OCI-LY1 (cell line): ENCODE results near the gene TPM1.

Source experiments
- EZH2 ChIP-seq: fragments of 200-600 bp; sonication (generic), shearing (Covaris generic); IDR thresholded peaks from 2 replicates; pipeline ENCODE4 v1.8.0; 2017; ENCODE audit warnings: borderline replicate concordance, mixed run types, mild to moderate bottlenecking, antibody characterized with exemption, low read length, moderate library complexity, mixed read lengths
- TF ChIP-seq, protein P1 (sequence below): fragments of 200-600 bp; sonication (generic), shearing (Covaris generic); IDR thresholded peaks from 2 replicates; pipeline ENCODE4 v1.5.1; 2017; ENCODE audit warnings: mild to moderate bottlenecking, antibody characterized with exemption, low read length, moderate library complexity, mixed read lengths

DNA sequence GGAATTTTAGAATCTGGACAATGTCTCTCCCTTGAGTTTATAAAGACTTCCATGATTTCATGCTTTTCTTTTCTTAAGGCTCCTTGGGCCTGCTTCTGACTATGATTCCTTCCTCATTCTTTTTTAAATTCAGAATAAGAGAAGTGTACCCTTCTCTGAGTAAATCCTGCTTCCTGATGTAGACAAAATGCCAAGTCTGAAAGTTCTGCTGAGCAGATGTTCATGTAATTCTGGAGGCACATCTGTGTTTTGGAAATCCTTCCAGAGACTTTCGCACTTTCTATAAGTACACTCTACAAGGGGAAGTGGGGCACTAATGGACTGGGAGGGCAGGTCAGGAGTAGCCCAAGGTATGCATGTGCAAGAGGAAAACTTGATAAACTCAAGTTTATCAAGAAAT, 24.8 kb downstream of the TPM1 start:
- TF ChIP-seq, protein P1, sequence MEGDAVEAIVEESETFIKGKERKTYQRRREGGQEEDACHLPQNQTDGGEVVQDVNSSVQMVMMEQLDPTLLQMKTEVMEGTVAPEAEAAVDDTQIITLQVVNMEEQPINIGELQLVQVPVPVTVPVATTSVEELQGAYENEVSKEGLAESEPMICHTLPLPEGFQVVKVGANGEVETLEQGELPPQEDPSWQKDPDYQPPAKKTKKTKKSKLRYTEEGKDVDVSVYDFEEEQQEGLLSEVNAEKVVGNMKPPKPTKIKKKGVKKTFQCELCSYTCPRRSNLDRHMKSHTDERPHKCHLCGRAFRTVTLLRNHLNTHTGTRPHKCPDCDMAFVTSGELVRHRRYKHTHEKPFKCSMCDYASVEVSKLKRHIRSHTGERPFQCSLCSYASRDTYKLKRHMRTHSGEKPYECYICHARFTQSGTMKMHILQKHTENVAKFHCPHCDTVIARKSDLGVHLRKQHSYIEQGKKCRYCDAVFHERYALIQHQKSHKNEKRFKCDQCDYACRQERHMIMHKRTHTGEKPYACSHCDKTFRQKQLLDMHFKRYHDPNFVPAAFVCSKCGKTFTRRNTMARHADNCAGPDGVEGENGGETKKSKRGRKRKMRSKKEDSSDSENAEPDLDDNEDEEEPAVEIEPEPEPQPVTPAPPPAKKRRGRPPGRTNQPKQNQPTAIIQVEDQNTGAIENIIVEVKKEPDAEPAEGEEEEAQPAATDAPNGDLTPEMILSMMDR: no peak
- no peak for TF ChIP-seq EZH2
